ENCODE data around the gene ZFPM1. TPM values are rescaled to one million over a fixed set of nuclear protein-coding genes. Genes with fewer than 3 reads are reported as not detected.
A peak's percentile ranks its signal among the peaks of the same experiment; 100 is the strongest.
"Not testable (repeated sequence)": the region's sequence is repeated elsewhere in the genome, so short reads cannot be mapped to it uniquely, and the experiment has no call there.

Gene ZFPM1
- total RNA-seq, 1 donor from 2014 or later, result 0.79 TPM

DNA sequence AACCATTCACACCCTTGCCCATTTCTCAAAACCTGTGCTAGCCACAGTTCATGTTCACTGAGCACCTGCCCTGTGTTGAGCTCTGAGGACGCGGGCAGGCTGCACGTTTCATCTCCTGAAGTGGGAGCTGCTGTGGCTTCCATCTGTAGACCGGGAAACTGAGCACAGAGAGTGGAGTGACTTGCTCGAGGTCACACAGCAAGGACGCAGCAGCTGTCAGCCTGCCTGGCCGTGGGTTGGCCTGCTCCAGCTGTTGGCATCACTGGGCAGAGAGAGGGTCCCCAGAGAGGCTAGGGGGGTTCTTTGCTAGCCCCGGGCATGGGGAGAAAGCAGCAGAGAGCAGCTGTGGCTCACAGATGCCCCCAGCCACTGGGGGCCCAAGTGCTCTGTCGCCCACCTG, 28.8 kb downstream of the ZFPM1 start:
- DNase-seq (ENCODE audit: low read depth), result no peak
- TF ChIP-seq, protein P1, sequence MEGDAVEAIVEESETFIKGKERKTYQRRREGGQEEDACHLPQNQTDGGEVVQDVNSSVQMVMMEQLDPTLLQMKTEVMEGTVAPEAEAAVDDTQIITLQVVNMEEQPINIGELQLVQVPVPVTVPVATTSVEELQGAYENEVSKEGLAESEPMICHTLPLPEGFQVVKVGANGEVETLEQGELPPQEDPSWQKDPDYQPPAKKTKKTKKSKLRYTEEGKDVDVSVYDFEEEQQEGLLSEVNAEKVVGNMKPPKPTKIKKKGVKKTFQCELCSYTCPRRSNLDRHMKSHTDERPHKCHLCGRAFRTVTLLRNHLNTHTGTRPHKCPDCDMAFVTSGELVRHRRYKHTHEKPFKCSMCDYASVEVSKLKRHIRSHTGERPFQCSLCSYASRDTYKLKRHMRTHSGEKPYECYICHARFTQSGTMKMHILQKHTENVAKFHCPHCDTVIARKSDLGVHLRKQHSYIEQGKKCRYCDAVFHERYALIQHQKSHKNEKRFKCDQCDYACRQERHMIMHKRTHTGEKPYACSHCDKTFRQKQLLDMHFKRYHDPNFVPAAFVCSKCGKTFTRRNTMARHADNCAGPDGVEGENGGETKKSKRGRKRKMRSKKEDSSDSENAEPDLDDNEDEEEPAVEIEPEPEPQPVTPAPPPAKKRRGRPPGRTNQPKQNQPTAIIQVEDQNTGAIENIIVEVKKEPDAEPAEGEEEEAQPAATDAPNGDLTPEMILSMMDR (IDR thresholded peaks at IDR 0.05; ENCODE audit: insufficient read depth, low read length, severe bottlenecking), result no peak
- FAIRE-seq, result no peak
- Histone ChIP-seq H3K27me3 (ENCODE audit: control insufficient read depth, insufficient read depth, low read length) (no peaks in the 10 kb centered on the region), H3K36me3 (ENCODE audit: control insufficient read depth, insufficient read depth, low read length) (peaks cover 3% of the 10 kb centered on the region), H3K4me3 (ENCODE audit: low read depth, low read length) (no peak overlapping the region)

- DNase-seq (ENCODE audit: low read depth), result no peak
- Histone ChIP-seq H3K27me3 (ENCODE audit: control insufficient read depth, insufficient read depth, low read length) (no peaks in the 10 kb centered on the region), H3K36me3 (ENCODE audit: control insufficient read depth, insufficient read depth, low read length) (peaks cover 3% of the 10 kb centered on the region), H3K4me3 (ENCODE audit: low read depth, low read length) (no peak overlapping the region)
- no peak for FAIRE-seq
- TF ChIP-seq, protein P1 (IDR thresholded peaks at IDR 0.05; ENCODE audit: insufficient read depth, low read length, severe bottlenecking), result no peak
Measured at GRCh38 chr16:88482630-88483391, 29.7 kb downstream of the ZFPM1 start.

DNA sequence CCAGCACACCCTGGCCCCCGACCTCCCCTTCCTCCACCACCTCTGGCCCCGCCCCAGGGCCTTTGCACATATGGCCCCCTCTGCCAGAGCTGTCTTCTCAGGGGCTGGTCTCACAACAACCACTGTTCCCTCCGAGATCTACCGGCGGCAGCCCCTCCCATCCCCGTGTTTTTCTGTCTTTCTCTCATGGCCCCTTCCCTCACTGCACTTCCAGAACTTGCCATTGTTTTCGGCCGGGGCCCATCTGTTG, 30.2 kb downstream of the ZFPM1 start:
- Histone ChIP-seq H3K4me3 (ENCODE audit: low read depth, low read length) (no peak overlapping the region), H3K27me3 (ENCODE audit: control insufficient read depth, insufficient read depth, low read length) (no peaks in the 10 kb centered on the region), H3K36me3 (ENCODE audit: control insufficient read depth, insufficient read depth, low read length) (peaks cover 3% of the 10 kb centered on the region)
- TF ChIP-seq, protein P1 (IDR thresholded peaks at IDR 0.05; ENCODE audit: insufficient read depth, low read length, severe bottlenecking), result no peak
- DNase-seq (ENCODE audit: low read depth), result no peak
- FAIRE-seq, result no peak

- peaks cover 3% of the 10 kb centered on the region for H3K36me3 ChIP-seq (ENCODE audit: control insufficient read depth, insufficient read depth, low read length)
- DNase-seq (ENCODE audit: low read depth), result no peak
- TF ChIP-seq, protein P1 (IDR thresholded peaks at IDR 0.05; ENCODE audit: insufficient read depth, low read length, severe bottlenecking), result no peak
- H3K4me3 ChIP-seq (ENCODE audit: low read depth, low read length), result no peak overlapping the region
- no peaks in the 10 kb centered on the region for H3K27me3 ChIP-seq (ENCODE audit: control insufficient read depth, insufficient read depth, low read length)
- no peak for FAIRE-seq
Measured at GRCh38 chr16:88484505-88485365, 31.7 kb downstream of the ZFPM1 start.

DNA sequence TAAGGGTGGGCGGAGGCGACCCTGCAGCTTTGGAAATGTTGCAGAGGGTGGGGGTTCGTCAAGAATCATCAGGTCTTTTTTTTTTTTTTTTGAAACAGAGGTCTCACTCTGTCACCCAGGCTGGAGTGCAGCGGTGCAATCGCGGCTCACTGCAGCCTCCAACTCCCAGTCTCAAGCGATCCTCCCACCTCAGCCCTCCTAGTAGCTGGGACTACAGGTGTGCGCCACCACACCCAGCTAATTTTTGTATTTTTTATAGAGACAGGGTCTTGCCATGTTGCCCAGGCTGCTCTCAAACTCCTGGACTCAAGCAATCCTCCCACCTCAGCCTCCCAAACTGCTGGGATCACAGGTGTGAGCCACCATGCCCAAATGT, 32.3 kb downstream of the ZFPM1 start:
- not testable (repeated sequence) for DNase-seq (ENCODE audit: low read depth); FAIRE-seq; H3K27me3 ChIP-seq (ENCODE audit: control insufficient read depth, insufficient read depth, low read length); H3K36me3 ChIP-seq (ENCODE audit: control insufficient read depth, insufficient read depth, low read length); H3K4me3 ChIP-seq (ENCODE audit: low read depth, low read length)

- Histone ChIP-seq H3K36me3 (ENCODE audit: control insufficient read depth, insufficient read depth, low read length) (peaks cover 3% of the 10 kb centered on the region), H3K27me3 (ENCODE audit: control insufficient read depth, insufficient read depth, low read length) (no peaks in the 10 kb centered on the region), H3K4me3 (ENCODE audit: low read depth, low read length) (no peak overlapping the region)
- DNase-seq (ENCODE audit: low read depth) (no peak), FAIRE-seq (peak; percentile 55)
- TF ChIP-seq, protein P1 (IDR thresholded peaks at IDR 0.05; ENCODE audit: insufficient read depth, low read length, severe bottlenecking), result no peak
Measured at GRCh38 chr16:88486398-88487123, 33.5 kb downstream of the ZFPM1 start.

Data from bronchial epithelial cell (primary cell).